GM12878 (cell line): ENCODE data around the gene FBXW12.

ENCODE experiments used
- BRCA1 ChIP-seq: IDR thresholded peaks from 2 replicates; pipeline ENCODE4 v1.6.1; 2011; ENCODE audit warnings: low read depth, low read length, improper control_type of control experiment
- EZH2 ChIP-seq: IDR thresholded peaks from 2 replicates; pipeline ENCODE4 v1.6.1; 2012; ENCODE audit warnings: low read depth, mild to moderate bottlenecking, control low read depth, inconsistent platforms, low read length, borderline replicate concordance; ENCODE audit not compliant: control insufficient read depth
- MEF2A ChIP-seq: IDR thresholded peaks from 2 replicates; pipeline ENCODE4 v1.6.1; 2011; ENCODE audit warnings: low read depth, mild to moderate bottlenecking, low read length, moderate library complexity; ENCODE audit not compliant: insufficient read depth
- MTA2 ChIP-seq: fragments of 450-650 bp; IDR thresholded peaks from 2 replicates; pipeline ENCODE4 v1.6.1; 2016; ENCODE audit warnings: low read depth, mild to moderate bottlenecking, moderate library complexity
- NFYB ChIP-seq: IDR thresholded peaks from 2 replicates; pipeline ENCODE4 v1.6.1; 2011; ENCODE audit warnings: low read depth, mild to moderate bottlenecking, low read length, improper control_type of control experiment, moderate library complexity; ENCODE audit not compliant: insufficient read depth
- PAX8 ChIP-seq: fragments of 450-650 bp; IDR thresholded peaks from 2 replicates; pipeline ENCODE4 v1.6.1; 2017; ENCODE audit warnings: mild to moderate bottlenecking, moderate library complexity
- SIX5 ChIP-seq: IDR thresholded peaks from 2 replicates; pipeline ENCODE4 v1.6.1; 2011; ENCODE audit warnings: mild to moderate bottlenecking, low read depth, low read length, moderate library complexity; ENCODE audit not compliant: severe bottlenecking
- STAT1 ChIP-seq: fragments of 450-650 bp; conservative IDR thresholded peaks from 2 replicates; pipeline ENCODE4 v1.6.1; 2014; ENCODE audit warnings: antibody characterized with exemption, mild to moderate bottlenecking
- TCF12 ChIP-seq: IDR thresholded peaks from 2 replicates; pipeline ENCODE4 v1.6.1; 2011; ENCODE audit warnings: low read depth, mild to moderate bottlenecking, low read length
- TF ChIP-seq, protein P1 (sequence below): fragments of 450-650 bp; formaldehyde crosslinking; IDR thresholded peaks from 2 replicates; pipeline ENCODE4 v1.4.0; 2020; ENCODE audit warnings: mild to moderate bottlenecking, moderate library complexity
- TF ChIP-seq, protein P2 (sequence below), 3 experiments: IDR thresholded peaks in 2 of 3; conservative IDR thresholded peaks in 1 of 3; 2 replicates each; pipeline ENCODE4 v1.5.1; 2011; ENCODE audit warnings: low read depth in 3 of 3, low read length in 3 of 3, mild to moderate bottlenecking in 3 of 3, control low read depth in 2 of 3, moderate library complexity in 2 of 3, inconsistent platforms in 1 of 3, mixed read lengths in 1 of 3; ENCODE audit not compliant: control insufficient read depth in 2 of 3, insufficient read depth in 1 of 3; ENCODE audit errors: extremely low read depth in 1 of 3

DNA sequence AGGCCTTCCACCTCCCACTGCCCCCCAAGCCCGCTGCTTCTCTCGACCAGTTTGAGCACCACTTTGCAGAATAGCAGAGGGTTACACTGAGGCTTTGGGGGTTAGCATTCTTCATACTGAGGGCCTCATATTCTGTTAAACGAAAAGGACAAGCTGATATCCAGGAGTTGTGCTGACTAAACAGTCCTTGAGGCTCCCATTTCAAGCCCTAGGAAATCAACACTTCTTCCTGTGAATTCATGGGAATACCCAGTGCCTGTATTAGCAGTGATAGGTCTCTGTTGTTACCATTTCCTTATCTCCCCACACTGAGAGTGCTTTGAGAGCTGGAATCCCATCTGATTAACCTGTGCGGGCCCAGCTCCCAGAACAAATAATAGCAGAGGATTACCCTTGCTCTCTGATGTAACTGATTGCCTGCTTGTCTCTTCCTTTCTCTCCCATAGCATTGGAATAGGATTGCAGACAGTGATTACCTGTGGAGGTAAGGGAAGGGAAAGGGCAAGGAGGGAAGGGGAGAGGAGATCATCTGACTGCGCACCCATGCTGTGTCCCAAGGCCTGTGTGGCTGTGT lies 930 bp downstream of the FBXW12 start:
- TF ChIP-seq TCF12, result no peak
- TF ChIP-seq MEF2A, result no peak
- no peak for TF ChIP-seq MTA2
- no peak for TF ChIP-seq EZH2
- TF ChIP-seq STAT1, result no peak
- TF ChIP-seq NFYB, result no peak
- TF ChIP-seq, protein P1, sequence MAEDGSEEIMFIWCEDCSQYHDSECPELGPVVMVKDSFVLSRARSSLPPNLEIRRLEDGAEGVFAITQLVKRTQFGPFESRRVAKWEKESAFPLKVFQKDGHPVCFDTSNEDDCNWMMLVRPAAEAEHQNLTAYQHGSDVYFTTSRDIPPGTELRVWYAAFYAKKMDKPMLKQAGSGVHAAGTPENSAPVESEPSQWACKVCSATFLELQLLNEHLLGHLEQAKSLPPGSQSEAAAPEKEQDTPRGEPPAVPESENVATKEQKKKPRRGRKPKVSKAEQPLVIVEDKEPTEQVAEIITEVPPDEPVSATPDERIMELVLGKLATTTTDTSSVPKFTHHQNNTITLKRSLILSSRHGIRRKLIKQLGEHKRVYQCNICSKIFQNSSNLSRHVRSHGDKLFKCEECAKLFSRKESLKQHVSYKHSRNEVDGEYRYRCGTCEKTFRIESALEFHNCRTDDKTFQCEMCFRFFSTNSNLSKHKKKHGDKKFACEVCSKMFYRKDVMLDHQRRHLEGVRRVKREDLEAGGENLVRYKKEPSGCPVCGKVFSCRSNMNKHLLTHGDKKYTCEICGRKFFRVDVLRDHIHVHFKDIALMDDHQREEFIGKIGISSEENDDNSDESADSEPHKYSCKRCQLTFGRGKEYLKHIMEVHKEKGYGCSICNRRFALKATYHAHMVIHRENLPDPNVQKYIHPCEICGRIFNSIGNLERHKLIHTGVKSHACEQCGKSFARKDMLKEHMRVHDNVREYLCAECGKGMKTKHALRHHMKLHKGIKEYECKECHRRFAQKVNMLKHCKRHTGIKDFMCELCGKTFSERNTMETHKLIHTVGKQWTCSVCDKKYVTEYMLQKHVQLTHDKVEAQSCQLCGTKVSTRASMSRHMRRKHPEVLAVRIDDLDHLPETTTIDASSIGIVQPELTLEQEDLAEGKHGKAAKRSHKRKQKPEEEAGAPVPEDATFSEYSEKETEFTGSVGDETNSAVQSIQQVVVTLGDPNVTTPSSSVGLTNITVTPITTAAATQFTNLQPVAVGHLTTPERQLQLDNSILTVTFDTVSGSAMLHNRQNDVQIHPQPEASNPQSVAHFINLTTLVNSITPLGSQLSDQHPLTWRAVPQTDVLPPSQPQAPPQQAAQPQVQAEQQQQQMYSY (CRISPR knock-in tag), result no peak
- no peak for TF ChIP-seq SIX5
- TF ChIP-seq, protein P2, sequence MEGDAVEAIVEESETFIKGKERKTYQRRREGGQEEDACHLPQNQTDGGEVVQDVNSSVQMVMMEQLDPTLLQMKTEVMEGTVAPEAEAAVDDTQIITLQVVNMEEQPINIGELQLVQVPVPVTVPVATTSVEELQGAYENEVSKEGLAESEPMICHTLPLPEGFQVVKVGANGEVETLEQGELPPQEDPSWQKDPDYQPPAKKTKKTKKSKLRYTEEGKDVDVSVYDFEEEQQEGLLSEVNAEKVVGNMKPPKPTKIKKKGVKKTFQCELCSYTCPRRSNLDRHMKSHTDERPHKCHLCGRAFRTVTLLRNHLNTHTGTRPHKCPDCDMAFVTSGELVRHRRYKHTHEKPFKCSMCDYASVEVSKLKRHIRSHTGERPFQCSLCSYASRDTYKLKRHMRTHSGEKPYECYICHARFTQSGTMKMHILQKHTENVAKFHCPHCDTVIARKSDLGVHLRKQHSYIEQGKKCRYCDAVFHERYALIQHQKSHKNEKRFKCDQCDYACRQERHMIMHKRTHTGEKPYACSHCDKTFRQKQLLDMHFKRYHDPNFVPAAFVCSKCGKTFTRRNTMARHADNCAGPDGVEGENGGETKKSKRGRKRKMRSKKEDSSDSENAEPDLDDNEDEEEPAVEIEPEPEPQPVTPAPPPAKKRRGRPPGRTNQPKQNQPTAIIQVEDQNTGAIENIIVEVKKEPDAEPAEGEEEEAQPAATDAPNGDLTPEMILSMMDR (IDR thresholded peaks at IDR 0.05 in 2 of 3, conservative IDR thresholded peaks at IDR 0.05 in 1 of 3; ENCODE audit: control insufficient read depth in 2 of 3, extremely low read depth in 1 of 3, insufficient read depth in 1 of 3, low read depth in 3 of 3, low read length in 3 of 3), result no peak
- TF ChIP-seq BRCA1, result no peak
- TF ChIP-seq PAX8, result no peak
